GM12873 (cell line): Measurements from ENCODE around the gene ITGA7.

Source experiments
- CTCF ChIP-seq: IDR thresholded peaks from 2 replicates; pipeline ENCODE4 v1.5.1; 2012; ENCODE audit warnings: low read depth, mild to moderate bottlenecking, moderate library complexity, low read length, control low read depth; ENCODE audit not compliant: insufficient read depth; ENCODE audit errors: missing control alignments

ITGA7 gene

GRCh38 chr12:55704824-55705718 is 2.6 kb downstream of the ITGA7 start:
- TF ChIP-seq CTCF, result no peak

- no peak for TF ChIP-seq CTCF
Observed at GRCh38 chr12:55703901-55704761, 3.6 kb downstream of the ITGA7 start.

- no peak for TF ChIP-seq CTCF
Observed at GRCh38 chr12:55703288-55703687, 4.4 kb downstream of the ITGA7 start.

GRCh38 chr12:55702861-55703260 is 4.8 kb downstream of the ITGA7 start:
- no peak for TF ChIP-seq CTCF

GRCh38 chr12:55700255-55701018 is 7.3 kb downstream of the ITGA7 start:
- no peak for TF ChIP-seq CTCF

GRCh38 chr12:55699471-55700055 is 8.1 kb downstream of the ITGA7 start:
- TF ChIP-seq CTCF, result no peak
